OCI-LY3 (cell line): ENCODE measurements around the gene RRP1.

Source experiments
- EZH2phosphoT487 ChIP-seq: fragments of 200-600 bp; shearing (Covaris generic); IDR thresholded peaks from 2 replicates; pipeline ENCODE4 v1.6.1; 2018; ENCODE audit warnings: antibody characterized with exemption, mixed run types, low read depth
- TF ChIP-seq, protein P1 (sequence below): fragments of 200-600, 300-600 bp; sonication (generic); IDR thresholded peaks from 2 replicates; pipeline ENCODE4 v1.5.1; 2014; ENCODE audit warnings: antibody characterized with exemption, low read length, low read depth

DNA sequence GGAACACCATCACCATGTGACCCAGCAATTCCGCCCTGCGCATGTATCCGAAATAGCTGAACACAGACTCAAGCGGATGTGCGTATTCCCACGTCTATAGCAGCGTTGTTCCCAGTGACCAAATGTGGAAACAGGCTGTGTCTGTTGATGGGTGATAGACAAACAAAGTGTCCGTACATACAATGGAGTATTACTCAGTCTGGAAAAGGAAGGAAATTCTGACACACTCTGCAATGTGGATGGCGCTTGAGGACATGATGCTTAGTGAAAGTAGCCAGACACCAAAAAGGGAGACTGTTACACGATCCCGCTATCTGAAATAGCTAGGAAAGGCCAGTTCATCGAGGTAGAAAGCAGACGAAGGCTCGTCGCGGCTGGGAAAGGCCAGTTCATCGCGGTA is 44.7 kb upstream of the RRP1 start:
- TF ChIP-seq, protein P1, sequence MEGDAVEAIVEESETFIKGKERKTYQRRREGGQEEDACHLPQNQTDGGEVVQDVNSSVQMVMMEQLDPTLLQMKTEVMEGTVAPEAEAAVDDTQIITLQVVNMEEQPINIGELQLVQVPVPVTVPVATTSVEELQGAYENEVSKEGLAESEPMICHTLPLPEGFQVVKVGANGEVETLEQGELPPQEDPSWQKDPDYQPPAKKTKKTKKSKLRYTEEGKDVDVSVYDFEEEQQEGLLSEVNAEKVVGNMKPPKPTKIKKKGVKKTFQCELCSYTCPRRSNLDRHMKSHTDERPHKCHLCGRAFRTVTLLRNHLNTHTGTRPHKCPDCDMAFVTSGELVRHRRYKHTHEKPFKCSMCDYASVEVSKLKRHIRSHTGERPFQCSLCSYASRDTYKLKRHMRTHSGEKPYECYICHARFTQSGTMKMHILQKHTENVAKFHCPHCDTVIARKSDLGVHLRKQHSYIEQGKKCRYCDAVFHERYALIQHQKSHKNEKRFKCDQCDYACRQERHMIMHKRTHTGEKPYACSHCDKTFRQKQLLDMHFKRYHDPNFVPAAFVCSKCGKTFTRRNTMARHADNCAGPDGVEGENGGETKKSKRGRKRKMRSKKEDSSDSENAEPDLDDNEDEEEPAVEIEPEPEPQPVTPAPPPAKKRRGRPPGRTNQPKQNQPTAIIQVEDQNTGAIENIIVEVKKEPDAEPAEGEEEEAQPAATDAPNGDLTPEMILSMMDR = no peak
- TF ChIP-seq EZH2phosphoT487 = no peak
